GM13976 (cell line): ENCODE measurements around the gene TMA7.

Experiments
- DNase-seq: peaks from one replicate; pipeline ENCODE4 v3.0.0; 2012; ENCODE audit warnings: low spot score
- in situ Hi-C: fragments of 300-500 bp; cut with MboI; formaldehyde crosslinking; loops from one replicate; pipeline ENCODE4 v1.12.0; 2022; ENCODE audit warnings: low sequenced_read_pairs, mixed read lengths, inconsistent platforms; ENCODE audit not compliant: unreplicated experiment
- TF ChIP-seq, protein P1 (sequence below): IDR thresholded peaks from 2 replicates; pipeline ENCODE4 v1.5.1; 2012; ENCODE audit warnings: borderline replicate concordance, mild to moderate bottlenecking; ENCODE audit not compliant: insufficient read depth; ENCODE audit errors: extremely low read depth, missing control alignments, control extremely low read depth

The TMA7 gene

DNA sequence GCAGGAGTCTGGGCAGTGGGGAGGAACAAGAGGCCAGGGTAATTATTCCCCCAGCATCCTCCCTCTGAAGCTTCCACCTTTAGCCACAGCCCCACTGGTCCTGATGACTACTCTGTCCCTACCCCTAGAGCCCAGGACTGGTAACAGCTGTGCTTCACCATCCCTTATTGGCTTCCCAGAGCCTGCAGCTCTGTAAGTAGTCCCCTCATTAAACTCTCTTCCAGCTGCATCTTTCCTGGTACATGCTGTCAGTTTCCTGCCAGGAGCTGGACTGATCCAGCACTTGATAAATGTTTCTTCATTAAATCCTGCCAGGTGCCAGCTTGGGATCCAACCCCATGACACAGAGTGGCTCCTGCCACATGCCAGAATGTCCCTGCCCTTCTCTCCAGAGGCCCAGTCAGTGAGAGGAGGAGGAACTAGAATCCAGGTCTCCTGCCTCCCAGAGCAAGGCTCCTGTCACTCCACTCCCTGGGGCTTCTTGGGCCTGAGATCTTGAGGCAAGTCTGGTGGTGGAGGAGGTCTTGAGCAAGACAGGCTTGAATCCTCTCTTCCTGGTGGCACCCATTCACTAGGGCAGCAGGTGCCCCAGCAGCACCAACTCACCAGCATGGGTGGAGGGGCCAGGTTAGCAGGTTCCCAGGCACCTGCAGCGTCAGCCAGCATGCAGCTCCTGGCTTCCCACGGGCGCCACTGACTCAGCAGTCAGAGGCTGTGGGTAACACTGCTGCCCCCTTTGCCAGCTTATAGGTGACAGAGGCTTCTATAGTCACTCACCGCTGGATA is 40.5 kb upstream of the TMA7 start:
- in situ Hi-C loops: loop anchor here (5.0 to 10.0 kb wide), 2 partner anchors 38 to 205 kb away; no protein-coding TSS in a partner anchor
- TF ChIP-seq, protein P1, sequence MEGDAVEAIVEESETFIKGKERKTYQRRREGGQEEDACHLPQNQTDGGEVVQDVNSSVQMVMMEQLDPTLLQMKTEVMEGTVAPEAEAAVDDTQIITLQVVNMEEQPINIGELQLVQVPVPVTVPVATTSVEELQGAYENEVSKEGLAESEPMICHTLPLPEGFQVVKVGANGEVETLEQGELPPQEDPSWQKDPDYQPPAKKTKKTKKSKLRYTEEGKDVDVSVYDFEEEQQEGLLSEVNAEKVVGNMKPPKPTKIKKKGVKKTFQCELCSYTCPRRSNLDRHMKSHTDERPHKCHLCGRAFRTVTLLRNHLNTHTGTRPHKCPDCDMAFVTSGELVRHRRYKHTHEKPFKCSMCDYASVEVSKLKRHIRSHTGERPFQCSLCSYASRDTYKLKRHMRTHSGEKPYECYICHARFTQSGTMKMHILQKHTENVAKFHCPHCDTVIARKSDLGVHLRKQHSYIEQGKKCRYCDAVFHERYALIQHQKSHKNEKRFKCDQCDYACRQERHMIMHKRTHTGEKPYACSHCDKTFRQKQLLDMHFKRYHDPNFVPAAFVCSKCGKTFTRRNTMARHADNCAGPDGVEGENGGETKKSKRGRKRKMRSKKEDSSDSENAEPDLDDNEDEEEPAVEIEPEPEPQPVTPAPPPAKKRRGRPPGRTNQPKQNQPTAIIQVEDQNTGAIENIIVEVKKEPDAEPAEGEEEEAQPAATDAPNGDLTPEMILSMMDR: no peak
- no peak for DNase-seq

DNA sequence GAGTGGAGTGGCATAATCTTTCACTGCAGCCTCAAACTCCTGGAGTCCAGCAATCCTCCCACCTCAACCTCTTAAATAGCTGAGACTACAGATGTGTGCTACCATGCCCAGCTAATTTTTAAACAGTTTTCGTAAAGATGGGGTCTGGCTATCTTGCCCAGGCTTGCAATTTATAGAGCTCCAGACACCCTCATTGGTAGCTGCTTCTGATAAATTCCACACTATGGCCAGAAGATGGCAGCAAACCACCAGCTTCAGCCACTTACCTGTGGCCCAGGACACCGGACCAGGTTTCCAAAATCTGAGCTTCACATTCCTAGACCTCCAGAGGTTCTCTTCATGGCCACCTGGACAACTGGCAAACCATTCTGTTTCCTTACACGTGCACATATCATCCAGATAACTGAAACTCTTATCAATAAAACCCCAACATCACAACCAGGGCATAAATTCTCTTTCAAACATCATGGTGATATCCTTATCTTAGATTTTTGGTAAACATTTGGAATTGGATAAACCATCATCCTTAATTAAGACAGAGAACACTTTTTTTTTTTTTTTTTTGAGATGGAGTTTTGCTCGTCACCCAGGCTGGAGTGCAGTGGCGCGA is 39.1 kb upstream of the TMA7 start:
- in situ Hi-C loops: loop anchor here (5.0 kb wide), 1 partner anchor 36 kb away; no protein-coding TSS in a partner anchor
- peak; percentile 89 for DNase-seq
- TF ChIP-seq, protein P1: peak; percentile 67

DNA sequence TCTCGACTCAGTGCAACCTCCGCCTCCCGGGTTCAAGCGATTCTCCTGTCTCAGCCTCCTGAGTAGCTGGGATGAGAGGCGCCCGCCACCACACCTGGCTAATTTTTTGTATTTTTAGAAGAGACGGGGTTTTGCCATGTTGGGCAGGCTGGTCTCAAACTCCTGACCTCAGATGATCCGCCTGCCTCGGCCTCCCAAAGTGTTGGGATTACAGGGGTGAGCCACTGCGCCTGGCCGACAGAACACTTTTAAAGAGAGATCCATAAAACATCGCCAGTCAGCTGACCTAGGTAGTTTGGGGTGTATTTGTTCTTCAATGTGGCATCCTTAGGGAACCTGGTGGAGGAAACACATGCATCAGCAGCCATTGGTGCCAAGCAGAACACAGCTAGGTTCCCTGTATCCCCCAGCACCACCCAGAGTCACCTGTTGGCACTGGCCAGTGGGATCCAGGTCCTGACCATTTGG is 38.6 kb upstream of the TMA7 start:
- in situ Hi-C loops: loop anchor here (5.0 kb wide), 1 partner anchor 36 kb away; no protein-coding TSS in a partner anchor
- DNase-seq: peak; percentile 20

DNA sequence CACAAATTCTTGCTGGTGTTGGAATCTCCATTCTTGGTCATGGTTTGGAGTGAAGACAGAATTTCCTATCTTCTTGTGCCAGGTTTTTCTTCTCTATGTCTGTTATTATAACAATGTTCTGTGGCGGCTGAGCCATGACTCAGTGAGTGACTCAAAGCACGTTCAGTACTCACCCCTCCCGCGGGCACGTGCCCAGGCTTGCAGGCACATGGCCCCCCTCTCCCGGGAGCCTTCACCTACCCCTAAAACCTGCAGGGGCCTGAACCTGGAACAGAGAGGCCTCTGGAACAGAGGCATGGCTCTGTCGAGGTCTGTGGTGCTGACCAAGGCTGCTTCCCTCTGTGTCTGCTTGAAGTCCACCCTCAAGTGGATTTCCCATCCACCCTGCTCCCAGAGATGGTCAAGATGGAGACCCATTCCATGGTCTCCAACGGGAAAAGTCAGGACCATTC is 37.8 kb upstream of the TMA7 start:
- in situ Hi-C loops: loop anchor here (5.0 kb wide), 1 partner anchor 35 kb away; no protein-coding TSS in a partner anchor
- TF ChIP-seq, protein P1: no peak
- peak; percentile 7 for DNase-seq

DNA sequence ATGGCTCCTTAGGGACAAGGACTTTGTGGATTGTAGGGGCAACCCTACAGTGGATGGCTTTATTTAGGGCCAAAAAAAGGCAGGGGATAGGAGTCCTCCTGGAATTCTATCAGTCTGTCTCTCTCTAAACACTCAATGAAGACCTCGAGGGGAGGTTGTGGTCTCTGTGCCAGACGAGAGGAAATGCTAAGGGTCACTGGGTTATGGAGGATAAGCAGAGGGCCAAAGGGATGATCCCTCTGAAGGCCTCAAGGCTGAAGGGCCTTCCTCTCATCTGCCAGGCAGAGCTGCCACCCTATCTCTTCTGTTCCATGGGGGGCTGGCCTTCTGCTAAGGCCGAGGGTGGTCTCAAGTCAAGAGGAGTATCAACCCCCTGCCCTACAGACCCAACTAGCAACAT is 37.1 kb upstream of the TMA7 start:
- TF ChIP-seq, protein P1: no peak
- in situ Hi-C loops: loop anchor here (5.0 kb wide), 1 partner anchor 34 kb away; no protein-coding TSS in a partner anchor

DNA sequence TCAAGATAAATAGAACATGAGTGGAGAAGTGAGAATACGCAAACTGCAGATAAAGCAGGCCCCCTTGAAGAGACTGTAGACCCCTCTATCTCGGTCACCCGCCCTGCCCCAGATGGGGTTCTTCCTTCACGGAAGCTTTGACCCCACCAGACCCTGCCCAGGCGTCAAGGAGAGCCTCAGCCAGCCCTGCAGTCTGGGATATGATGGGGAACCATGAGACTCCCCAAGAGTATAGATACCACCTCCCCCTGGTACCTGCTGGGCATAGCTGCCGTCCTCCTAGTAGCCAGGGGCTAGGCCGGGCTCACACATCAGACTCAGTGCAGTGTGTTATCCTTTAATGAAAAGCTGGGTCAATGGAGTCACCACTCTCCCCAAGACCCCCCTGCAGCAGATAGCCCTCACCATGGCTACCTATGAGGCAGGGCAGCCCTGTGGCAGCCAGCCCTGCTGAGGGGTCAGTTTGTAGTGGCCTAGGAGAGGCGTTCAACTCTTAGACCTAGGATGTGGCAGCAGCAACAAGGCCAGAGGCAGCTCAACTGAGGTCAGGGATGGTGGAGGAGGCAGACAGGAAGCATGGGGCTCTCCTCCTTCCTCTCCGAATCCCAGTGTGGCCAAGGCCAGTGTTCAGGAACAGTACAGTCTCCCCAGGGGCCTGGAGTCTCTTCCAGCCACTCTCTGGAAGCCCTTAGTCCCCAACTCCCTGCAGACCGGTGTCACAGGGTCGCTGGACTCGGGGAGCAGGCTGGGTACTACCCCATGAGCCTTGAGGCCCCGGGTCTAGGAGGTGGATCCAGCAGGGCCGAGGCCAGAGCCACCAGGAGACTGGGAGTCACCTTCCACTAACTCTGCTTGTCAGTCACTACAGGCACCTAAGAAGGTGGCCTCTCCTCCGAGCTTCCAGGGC is 36.3 kb upstream of the TMA7 start:
- TF ChIP-seq, protein P1: no peak
- DNase-seq: peak; percentile 17
- in situ Hi-C loops: loop anchor here (5.0 kb wide), 1 partner anchor 34 kb away; no protein-coding TSS in a partner anchor

More for the DNA sequence above, 37.1 kb upstream of the TMA7 start:
- DNase-seq: no peak
